ENCODE results near the gene ZNF280D. TPM values are rescaled to one million over a fixed set of nuclear protein-coding genes. Genes with fewer than 3 reads are reported as not detected.

ZNF280D gene
- total and polyA plus RNA-seq, 2 donors = 72.9 to 73.9 TPM

- H3K27ac ChIP-seq (ENCODE audit: low read depth in 1 of 2, low read length in 1 of 2) = peak overlapping the region in 1 of 2 donors; percentile 79
- H3K9me3 ChIP-seq (ENCODE audit: control insufficient read depth in 2 of 2, insufficient read depth in 1 of 2, low read length in 1 of 2) = no peaks in the 10 kb centered on the region
- H3K27me3 ChIP-seq (ENCODE audit: control insufficient read depth in 2 of 2, insufficient read depth in 1 of 2, low read length in 1 of 2) = no peaks in the 10 kb centered on the region
- H3K4me1 ChIP-seq (ENCODE audit: control insufficient read depth in 2 of 2, insufficient read depth in 2 of 2, low read length in 2 of 2) = peaks cover 5 to 13% of the 10 kb centered on the region in 2 donors
- 89% methylated on average over 2 of the region's 2 CpGs for WGBS
- H3K36me3 ChIP-seq (ENCODE audit: control insufficient read depth in 2 of 2, insufficient read depth in 2 of 2, low read length in 1 of 2) = peaks cover 7 to 39% of the 10 kb centered on the region in 2 donors
- peak overlapping the region; percentile 34 to 35 for H3K4me3 ChIP-seq (ENCODE audit: low read length in 2 of 2)
- peak in 7 of 9 donors; percentile 27 to 78 (median 65) for DNase-seq (ENCODE audit: low read depth in 6 of 9, low spot score in 9 of 9)
These were observed 85.0 kb downstream of the ZNF280D start for GRCh38 chr15:56648311-56648710.

GRCh38 chr15:56640549-56640948 is 92.8 kb downstream of the ZNF280D start:
- Histone ChIP-seq H3K36me3 (ENCODE audit: control insufficient read depth in 2 of 2, insufficient read depth in 2 of 2, low read length in 1 of 2) (peaks cover 4 to 39% of the 10 kb centered on the region in 2 donors), H3K4me1 (ENCODE audit: control insufficient read depth in 2 of 2, insufficient read depth in 2 of 2, low read length in 2 of 2) (peaks cover 0 to 2% of the 10 kb centered on the region in 2 donors), H3K9me3 (ENCODE audit: control insufficient read depth in 2 of 2, insufficient read depth in 1 of 2, low read length in 1 of 2) (no peaks in the 10 kb centered on the region), H3K27me3 (ENCODE audit: control insufficient read depth in 2 of 2, insufficient read depth in 1 of 2, low read length in 1 of 2) (no peaks in the 10 kb centered on the region), H3K27ac (ENCODE audit: low read depth in 1 of 2, low read length in 1 of 2) (no peak overlapping the region), H3K4me3 (ENCODE audit: low read length in 2 of 2) (no peak overlapping the region)
- no peak for DNase-seq (ENCODE audit: low read depth in 6 of 9, low spot score in 9 of 9)
- 98% methylated on average over 2 of the region's 2 CpGs for WGBS

GRCh38 chr15:56640127-56640526 is 93.2 kb downstream of the ZNF280D start:
- no peak overlapping the region for H3K4me3 ChIP-seq (ENCODE audit: low read length in 2 of 2)
- H3K27ac ChIP-seq (ENCODE audit: low read depth in 1 of 2, low read length in 1 of 2) = no peak overlapping the region
- H3K4me1 ChIP-seq (ENCODE audit: control insufficient read depth in 2 of 2, insufficient read depth in 2 of 2, low read length in 2 of 2) = peaks cover 0 to 2% of the 10 kb centered on the region in 2 donors
- DNase-seq (ENCODE audit: low read depth in 6 of 9, low spot score in 9 of 9) = no peak
- H3K9me3 ChIP-seq (ENCODE audit: control insufficient read depth in 2 of 2, insufficient read depth in 1 of 2, low read length in 1 of 2) = no peaks in the 10 kb centered on the region
- H3K36me3 ChIP-seq (ENCODE audit: control insufficient read depth in 2 of 2, insufficient read depth in 2 of 2, low read length in 1 of 2) = peaks cover 4 to 35% of the 10 kb centered on the region in 2 donors
- H3K27me3 ChIP-seq (ENCODE audit: control insufficient read depth in 2 of 2, insufficient read depth in 1 of 2, low read length in 1 of 2) = no peaks in the 10 kb centered on the region

- no peak overlapping the region for H3K4me3 ChIP-seq (ENCODE audit: low read length in 2 of 2)
- no peaks in the 10 kb centered on the region for H3K9me3 ChIP-seq (ENCODE audit: control insufficient read depth in 2 of 2, insufficient read depth in 1 of 2, low read length in 1 of 2)
- peaks cover 0 to 2% of the 10 kb centered on the region in 2 donors for H3K4me1 ChIP-seq (ENCODE audit: control insufficient read depth in 2 of 2, insufficient read depth in 2 of 2, low read length in 2 of 2)
- H3K36me3 ChIP-seq (ENCODE audit: control insufficient read depth in 2 of 2, insufficient read depth in 2 of 2, low read length in 1 of 2) = peaks cover 4 to 34% of the 10 kb centered on the region in 2 donors
- 95% methylated on average over 4 of the region's 4 CpGs for WGBS
- DNase-seq (ENCODE audit: low read depth in 6 of 9, low spot score in 9 of 9) = no peak
- H3K27me3 ChIP-seq (ENCODE audit: control insufficient read depth in 2 of 2, insufficient read depth in 1 of 2, low read length in 1 of 2) = no peaks in the 10 kb centered on the region
- H3K27ac ChIP-seq (ENCODE audit: low read depth in 1 of 2, low read length in 1 of 2) = no peak overlapping the region
These were observed 93.7 kb downstream of the ZNF280D start for GRCh38 chr15:56639631-56640030.

GRCh38 chr15:56631765-56632164 is 101.5 kb downstream of the ZNF280D start:
- Histone ChIP-seq H3K27ac (ENCODE audit: low read depth in 1 of 2, low read length in 1 of 2) (peak overlapping the region in 1 of 2 donors; percentile 15), H3K36me3 (ENCODE audit: control insufficient read depth in 2 of 2, insufficient read depth in 2 of 2, low read length in 1 of 2) (peaks cover 7 to 44% of the 10 kb centered on the region in 2 donors), H3K27me3 (ENCODE audit: control insufficient read depth in 2 of 2, insufficient read depth in 1 of 2, low read length in 1 of 2) (no peaks in the 10 kb centered on the region), H3K9me3 (ENCODE audit: control insufficient read depth in 2 of 2, insufficient read depth in 1 of 2, low read length in 1 of 2) (peaks cover 0 to 4% of the 10 kb centered on the region in 2 donors), H3K4me1 (ENCODE audit: control insufficient read depth in 2 of 2, insufficient read depth in 2 of 2, low read length in 2 of 2) (peaks cover 0 to 3% of the 10 kb centered on the region in 2 donors), H3K4me3 (ENCODE audit: low read length in 2 of 2) (no peak overlapping the region)
- DNase-seq (ENCODE audit: low read depth in 6 of 9, low spot score in 9 of 9) = no peak
- WGBS = 57% methylated on average over 3 of the region's 3 CpGs

GRCh38 chr15:56628893-56629532 is 104.3 kb downstream of the ZNF280D start:
- Histone ChIP-seq H3K27me3 (ENCODE audit: control insufficient read depth in 2 of 2, insufficient read depth in 1 of 2, low read length in 1 of 2) (no peaks in the 10 kb centered on the region), H3K27ac (ENCODE audit: low read depth in 1 of 2, low read length in 1 of 2) (no peak overlapping the region), H3K36me3 (ENCODE audit: control insufficient read depth in 2 of 2, insufficient read depth in 2 of 2, low read length in 1 of 2) (peaks cover 7 to 45% of the 10 kb centered on the region in 2 donors), H3K9me3 (ENCODE audit: control insufficient read depth in 2 of 2, insufficient read depth in 1 of 2, low read length in 1 of 2) (peaks cover 0 to 4% of the 10 kb centered on the region in 2 donors), H3K4me1 (ENCODE audit: control insufficient read depth in 2 of 2, insufficient read depth in 2 of 2, low read length in 2 of 2) (peaks cover 0 to 3% of the 10 kb centered on the region in 2 donors), H3K4me3 (ENCODE audit: low read length in 2 of 2) (no peak overlapping the region)
- 98% methylated on average over 2 of the region's 2 CpGs for WGBS
- no peak for DNase-seq (ENCODE audit: low read depth in 6 of 9, low spot score in 9 of 9)

- peak overlapping the region; percentile 52 to 55 for H3K27ac ChIP-seq (ENCODE audit: low read depth in 1 of 2, low read length in 1 of 2)
- H3K4me3 ChIP-seq (ENCODE audit: low read length in 2 of 2) = no peak overlapping the region
- 78% methylated on average over 2 of the region's 2 CpGs for WGBS
- no peaks in the 10 kb centered on the region for H3K27me3 ChIP-seq (ENCODE audit: control insufficient read depth in 2 of 2, insufficient read depth in 1 of 2, low read length in 1 of 2)
- peak in 1 of 9 donors; percentile 67 for DNase-seq (ENCODE audit: low read depth in 6 of 9, low spot score in 9 of 9)
- H3K36me3 ChIP-seq (ENCODE audit: control insufficient read depth in 2 of 2, insufficient read depth in 2 of 2, low read length in 1 of 2) = peaks cover 0 to 9% of the 10 kb centered on the region in 2 donors
- H3K4me1 ChIP-seq (ENCODE audit: control insufficient read depth in 2 of 2, insufficient read depth in 2 of 2, low read length in 2 of 2) = peaks cover 8 to 18% of the 10 kb centered on the region in 2 donors
- peaks cover 0 to 11% of the 10 kb centered on the region in 2 donors for H3K9me3 ChIP-seq (ENCODE audit: control insufficient read depth in 2 of 2, insufficient read depth in 1 of 2, low read length in 1 of 2)
These were observed 113.4 kb downstream of the ZNF280D start for GRCh38 chr15:56619887-56620286.

GRCh38 chr15:56617628-56618027 is 115.7 kb downstream of the ZNF280D start:
- DNase-seq (ENCODE audit: low read depth in 6 of 9, low spot score in 9 of 9) = no peak
- Histone ChIP-seq H3K36me3 (ENCODE audit: control insufficient read depth in 2 of 2, insufficient read depth in 2 of 2, low read length in 1 of 2) (peaks cover 0 to 5% of the 10 kb centered on the region in 2 donors), H3K4me1 (ENCODE audit: control insufficient read depth in 2 of 2, insufficient read depth in 2 of 2, low read length in 2 of 2) (peaks cover 17 to 36% of the 10 kb centered on the region in 2 donors), H3K9me3 (ENCODE audit: control insufficient read depth in 2 of 2, insufficient read depth in 1 of 2, low read length in 1 of 2) (peaks cover 0 to 8% of the 10 kb centered on the region in 2 donors), H3K27ac (ENCODE audit: low read depth in 1 of 2, low read length in 1 of 2) (no peak overlapping the region), H3K27me3 (ENCODE audit: control insufficient read depth in 2 of 2, insufficient read depth in 1 of 2, low read length in 1 of 2) (no peaks in the 10 kb centered on the region), H3K4me3 (ENCODE audit: low read length in 2 of 2) (no peak overlapping the region)
- WGBS = 96% methylated on average over 2 of the region's 2 CpGs

- 91% methylated on average over 3 of the region's 3 CpGs for WGBS
- Histone ChIP-seq H3K36me3 (ENCODE audit: control insufficient read depth in 2 of 2, insufficient read depth in 2 of 2, low read length in 1 of 2) (peaks cover 0 to 4% of the 10 kb centered on the region in 2 donors), H3K9me3 (ENCODE audit: control insufficient read depth in 2 of 2, insufficient read depth in 1 of 2, low read length in 1 of 2) (peaks cover 0 to 8% of the 10 kb centered on the region in 2 donors), H3K4me3 (ENCODE audit: low read length in 2 of 2) (no peak overlapping the region), H3K4me1 (ENCODE audit: control insufficient read depth in 2 of 2, insufficient read depth in 2 of 2, low read length in 2 of 2) (peaks cover 17 to 42% of the 10 kb centered on the region in 2 donors), H3K27me3 (ENCODE audit: control insufficient read depth in 2 of 2, insufficient read depth in 1 of 2, low read length in 1 of 2) (no peaks in the 10 kb centered on the region), H3K27ac (ENCODE audit: low read depth in 1 of 2, low read length in 1 of 2) (peak overlapping the region in 1 of 2 donors; percentile 95)
- DNase-seq (ENCODE audit: low read depth in 6 of 9, low spot score in 9 of 9) = no peak
These were observed 116.8 kb downstream of the ZNF280D start for GRCh38 chr15:56616551-56616950.

All from thymus (tissue), 11 donors.